ENCODE data around the gene C1D.
"Not testable (repeated sequence)": the region's sequence is repeated elsewhere in the genome, so short reads cannot be mapped to it uniquely, and the experiment has no call there.

C1D gene

GRCh38 chr2:68062680-68063387 is at the start of gene C1D:
TSS of gene C1D (minus strand) at chr2:68063004. CDS start at chr2:68047310, 15,694 bp downstream.
- peak; percentile 93 for DNase-seq

- DNase-seq, result no peak
Observed at GRCh38 chr2:68110102-68110501, 47.3 kb upstream of the C1D start.

GRCh38 chr2:68108120-68108519 is 45.3 kb upstream of the C1D start:
- DNase-seq, result no peak

DNA sequence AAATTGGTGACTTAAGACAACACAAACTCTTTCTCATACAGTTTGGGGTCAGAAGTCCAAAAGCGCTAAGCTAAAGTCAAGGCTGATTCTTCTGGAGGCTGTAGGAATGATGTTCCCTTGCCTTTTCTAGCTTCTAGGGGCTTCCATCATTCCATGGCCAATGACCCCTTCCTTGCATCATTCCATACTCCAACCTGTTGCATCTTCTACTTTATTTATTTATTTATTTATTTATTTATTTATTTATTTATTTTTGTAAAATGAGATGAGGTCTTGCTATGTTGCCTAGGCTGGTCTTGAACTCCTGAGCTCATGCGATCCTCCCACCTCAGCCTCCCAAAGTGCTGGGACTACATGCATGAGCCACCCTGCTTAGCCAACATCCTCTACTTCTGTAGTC is 44.7 kb upstream of the C1D start:
- no peak for DNase-seq

DNA sequence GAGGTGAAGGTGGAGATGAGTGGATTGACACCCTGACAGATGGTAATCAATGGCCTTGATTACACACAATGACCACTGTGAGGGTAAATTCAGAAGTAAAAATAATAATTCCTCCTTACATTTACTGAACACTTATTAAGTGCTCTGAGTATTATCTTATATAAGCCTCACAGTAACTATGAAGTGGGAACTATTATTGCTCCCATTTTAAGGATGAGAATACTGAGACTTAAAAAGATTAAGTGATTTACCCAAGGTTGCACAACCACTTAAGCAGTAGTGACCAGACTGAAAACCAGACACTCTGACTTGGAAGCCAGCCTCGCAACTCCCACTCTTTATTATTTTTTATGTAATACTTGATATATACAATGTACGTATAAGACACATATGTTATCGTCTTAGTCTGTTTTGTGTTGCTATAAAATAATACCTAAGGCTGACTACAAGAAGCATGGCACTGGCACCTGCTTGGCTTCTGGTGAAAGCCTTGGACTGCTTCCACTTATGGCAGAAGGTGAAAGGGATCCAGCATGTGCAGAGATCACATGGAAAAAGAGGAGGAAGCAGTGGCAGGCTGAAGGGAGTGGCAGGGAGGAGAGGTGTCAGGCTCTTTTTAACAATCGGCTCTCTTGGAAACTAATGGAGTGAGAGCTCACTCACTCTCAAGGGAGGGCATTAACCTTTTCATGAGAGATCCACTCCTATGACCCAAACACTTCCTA is 41.5 kb upstream of the C1D start:
- no peak for DNase-seq

GRCh38 chr2:68103709-68104055 is 40.9 kb upstream of the C1D start:
- no peak for DNase-seq

GRCh38 chr2:68103030-68103708 is 40.4 kb upstream of the C1D start:
- no peak for DNase-seq

DNA sequence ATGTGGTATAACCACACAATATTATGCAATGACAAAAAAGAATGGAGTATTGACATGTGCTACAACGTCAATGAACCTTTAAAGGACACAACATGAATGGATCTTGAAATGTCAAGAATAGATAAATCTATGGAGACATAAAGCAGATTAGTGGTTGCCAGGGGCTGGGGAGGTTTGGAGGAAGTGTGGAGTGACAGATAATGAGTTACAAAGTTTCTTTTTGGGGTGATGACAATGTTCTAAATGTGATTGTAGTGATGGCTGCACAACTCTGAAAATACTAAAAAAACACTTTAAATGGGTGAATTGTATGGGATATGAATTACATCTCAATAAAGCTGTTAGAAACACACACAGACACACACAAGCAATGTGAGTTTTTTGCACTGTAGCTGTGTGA is 37.4 kb upstream of the C1D start:
- no peak for DNase-seq

DNA sequence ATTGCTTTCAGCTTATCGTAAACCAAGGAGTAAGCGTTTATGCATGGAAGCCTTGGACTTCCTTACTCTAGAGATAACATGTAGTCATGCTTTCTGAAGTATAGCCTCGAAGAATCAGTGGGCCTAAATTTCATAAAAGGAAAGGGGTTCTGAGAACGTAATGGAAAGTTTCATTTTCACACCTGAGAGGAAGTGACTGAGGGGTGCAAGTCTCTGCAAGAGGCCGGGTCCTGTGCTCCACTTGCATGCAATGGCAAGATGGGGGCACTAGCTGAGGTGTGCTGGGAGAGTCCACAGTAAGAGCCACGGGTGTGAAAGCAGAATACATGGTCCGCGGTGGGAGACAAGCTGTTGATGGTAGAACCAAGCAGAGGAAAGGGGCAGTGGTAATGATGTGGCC is 36.5 kb upstream of the C1D start:
- no peak for DNase-seq

DNA sequence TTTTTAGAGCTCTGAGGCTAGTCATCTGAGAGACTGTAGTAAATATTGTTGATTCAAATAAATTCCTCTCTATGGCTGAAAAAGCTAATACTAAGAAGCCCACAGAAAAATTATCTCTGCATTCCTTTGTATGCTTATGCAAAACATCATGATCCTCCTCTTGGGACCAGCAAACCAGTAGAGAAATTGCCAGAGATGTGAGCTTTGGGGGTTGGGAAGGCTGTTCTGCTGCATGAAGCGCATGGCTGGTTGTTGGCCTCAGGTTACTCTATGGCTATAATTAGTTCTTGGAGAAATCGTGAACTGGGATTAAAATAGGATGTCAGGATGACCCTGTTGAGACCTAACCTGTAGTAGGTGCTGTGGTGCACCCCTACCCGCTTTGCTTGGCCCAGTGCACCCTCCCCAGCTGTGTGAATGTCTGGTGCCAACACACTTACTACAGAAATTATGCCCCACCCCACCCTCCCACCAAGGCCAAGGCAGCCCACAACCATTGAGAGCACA is 35.5 kb upstream of the C1D start:
- no peak for DNase-seq

DNA sequence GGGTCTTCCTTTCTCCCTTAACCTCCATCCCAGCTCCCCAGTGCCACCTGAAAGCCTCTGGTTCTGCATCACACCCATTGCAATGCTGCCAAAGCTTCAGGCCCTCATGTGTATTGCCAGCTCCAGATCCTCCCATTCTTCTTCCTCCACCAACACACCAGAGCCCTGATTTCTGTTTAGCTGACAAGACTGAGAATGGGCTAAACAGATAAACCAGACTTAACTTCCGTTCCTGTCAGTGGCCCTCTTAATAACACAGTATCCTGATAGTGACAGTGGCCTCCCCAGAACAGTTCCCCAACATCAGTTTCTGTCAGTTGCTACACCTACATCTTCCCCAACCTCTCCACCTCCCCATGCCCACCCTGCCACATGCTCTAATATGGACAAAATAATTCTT is 31.3 kb upstream of the C1D start:
- DNase-seq, result no peak

DNA sequence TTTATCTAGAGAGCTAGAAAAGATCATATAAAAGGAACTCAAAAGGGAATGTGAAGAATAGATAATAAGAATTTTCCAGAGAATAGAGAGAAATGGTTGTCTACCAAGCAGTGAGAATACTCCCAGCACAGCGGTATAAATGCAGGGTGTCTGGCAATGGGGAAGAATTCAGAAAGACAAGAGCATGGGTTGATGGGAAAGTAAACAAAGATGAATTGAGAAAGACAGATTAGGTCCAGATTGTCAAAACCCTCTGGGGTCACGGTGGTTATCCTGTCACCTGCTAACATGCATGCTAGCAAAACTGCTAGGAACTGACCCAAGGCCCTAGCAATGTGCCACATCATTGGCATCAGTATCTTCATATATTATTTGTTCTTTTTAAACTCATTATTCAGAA is 30.8 kb upstream of the C1D start:
- DNase-seq, result no peak

DNA sequence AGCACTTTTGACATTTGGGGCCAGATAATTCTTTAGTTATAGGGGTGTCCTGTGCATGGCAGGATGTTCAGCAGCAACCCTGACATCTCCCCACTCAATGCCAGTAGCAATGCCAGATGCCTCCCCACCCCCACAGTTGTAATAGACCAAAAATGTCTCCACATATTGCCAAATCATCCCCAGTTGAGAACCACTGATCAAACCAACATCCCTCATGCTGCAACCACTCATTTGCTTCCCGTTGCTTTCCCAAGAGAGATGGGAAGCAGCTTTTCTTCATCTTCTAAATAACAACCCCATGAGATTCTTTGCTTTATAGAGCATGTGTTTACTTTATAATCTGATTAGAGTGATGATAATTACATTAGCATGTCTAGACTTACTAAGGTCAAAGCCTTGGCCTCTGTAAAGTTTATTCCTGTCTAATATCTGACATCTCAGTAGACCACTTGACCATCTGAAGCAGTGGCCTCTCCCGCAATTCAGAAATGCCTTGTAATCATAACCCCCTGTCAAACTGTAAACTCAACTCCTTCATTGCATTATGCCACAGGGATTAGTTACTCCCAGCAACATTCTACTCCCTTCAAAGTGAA is 28.7 kb upstream of the C1D start:
- DNase-seq, result no peak

- no peak for DNase-seq
Observed at GRCh38 chr2:68089961-68090360, 27.2 kb upstream of the C1D start.

DNA sequence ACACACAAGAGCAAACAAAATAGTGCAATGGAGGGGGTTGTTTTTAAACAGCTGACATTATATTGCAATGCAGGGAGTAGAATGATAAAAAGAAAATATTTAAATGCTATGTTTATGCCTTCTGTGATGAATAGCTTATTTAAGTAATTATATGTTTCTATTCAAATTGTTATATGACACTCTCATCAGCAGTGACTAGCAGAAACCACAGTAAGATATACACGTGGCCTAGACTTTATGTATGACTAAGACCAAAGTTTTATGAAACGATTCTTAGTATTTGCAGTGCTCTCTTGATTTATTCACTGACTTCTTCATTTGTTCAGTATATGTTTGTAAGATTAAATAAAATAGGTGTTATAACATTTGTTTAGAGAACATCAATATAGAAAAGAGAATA is 26.1 kb upstream of the C1D start:
- no peak for DNase-seq

GRCh38 chr2:68086166-68086565 is 23.4 kb upstream of the C1D start:
- no peak for DNase-seq

DNA sequence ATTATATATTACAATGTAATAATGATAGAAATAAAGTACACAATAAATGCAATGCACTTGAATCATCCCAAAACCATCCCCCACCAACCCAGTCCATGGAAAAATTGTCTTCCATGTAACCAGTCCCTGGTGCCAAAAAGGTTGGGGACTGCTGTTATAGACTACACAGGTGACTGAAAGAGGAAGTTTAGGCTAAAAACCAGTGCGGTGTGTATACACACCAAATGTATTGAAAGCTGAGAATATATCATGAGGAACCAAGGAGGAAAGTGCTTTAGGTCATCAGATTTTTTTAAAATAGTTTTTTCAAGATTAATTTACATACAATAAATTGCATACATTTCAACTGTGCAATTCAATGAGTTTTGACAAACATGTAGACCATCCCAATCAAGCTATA is 20.5 kb upstream of the C1D start:
- no peak for DNase-seq

DNA sequence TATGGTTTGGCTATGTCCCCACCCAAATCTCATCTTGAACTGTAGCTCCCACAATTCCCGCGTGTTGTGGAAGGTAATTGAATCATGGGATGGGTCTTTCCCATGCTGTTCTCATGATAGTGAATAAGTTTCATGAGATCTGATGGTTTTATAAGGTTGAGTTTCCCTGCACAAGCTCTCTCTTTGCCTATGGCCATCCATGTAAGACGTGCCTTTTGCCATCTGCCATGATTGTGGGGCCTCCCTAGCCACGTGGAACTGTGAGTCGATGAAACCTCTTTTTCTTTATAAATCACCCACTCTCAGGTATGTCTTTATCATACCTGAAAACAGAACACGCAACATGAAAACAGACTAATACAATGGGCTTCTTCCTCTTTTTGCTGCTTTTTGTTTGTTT is 11.2 kb upstream of the C1D start:
- DNase-seq, result no peak

- DNase-seq, result not testable (repeated sequence)
Observed at GRCh38 chr2:68063797-68064646, 1.2 kb upstream of the C1D start.

DNA sequence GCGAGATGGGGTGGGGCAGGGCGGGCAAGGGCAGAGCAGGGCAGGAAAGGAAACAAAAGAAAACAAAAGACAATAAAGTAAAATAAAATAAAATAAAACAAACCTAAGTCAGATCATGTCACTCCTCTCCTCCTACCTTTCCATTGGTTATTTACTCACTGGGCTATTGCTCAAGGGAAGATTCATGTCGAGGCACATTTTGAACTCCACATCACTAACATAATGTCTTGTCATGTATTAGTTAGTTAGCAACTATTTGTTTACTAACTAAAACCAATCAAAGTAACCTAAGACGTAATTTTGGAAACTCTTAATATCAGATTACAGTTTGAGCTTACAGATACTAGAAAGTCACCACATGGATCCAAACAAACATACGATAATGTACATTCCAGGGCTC is 2.2 kb downstream of the C1D start:
- no peak for DNase-seq

GRCh38 chr2:68059784-68060525 is 2.8 kb downstream of the C1D start:
- no peak for DNase-seq
